GM21390 (cell line): ENCODE data around the gene GPRIN2.
"Not testable (repeated sequence)": the region's sequence is repeated elsewhere in the genome, so short reads cannot be mapped to it uniquely, and the experiment has no call there.

Experiments
- ATAC-seq: cut with Tn5 transposase; IDR thresholded peaks from one replicate; pipeline ENCODE4 v1.9.1; 2021; ENCODE audit not compliant: unreplicated experiment

The GPRIN2 gene

GRCh38 chr10:46556515-46557318 lies at the start of gene GPRIN2:
TSS of gene GPRIN2 (minus strand) at chr10:46556658. CDS start at chr10:46550736, 5,922 bp downstream.
- ATAC-seq: no peak

DNA sequence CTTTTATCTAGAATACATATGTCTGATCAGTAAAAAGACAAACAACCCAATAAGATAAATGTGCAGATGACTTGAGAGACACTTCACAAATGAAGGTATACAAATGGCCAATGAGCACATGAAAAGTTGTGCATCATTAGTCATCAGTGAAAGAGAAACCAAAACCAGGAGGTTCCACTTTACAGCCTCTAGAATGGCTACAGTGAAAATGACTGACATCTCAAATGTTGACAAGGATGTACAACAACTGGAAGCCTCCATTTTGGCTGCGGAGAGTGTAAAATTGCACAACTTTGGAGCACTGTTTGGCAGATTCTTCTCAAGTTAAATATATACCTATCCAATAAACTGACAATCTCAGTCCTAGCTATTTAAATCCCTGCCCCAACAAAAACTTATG lies 44.1 kb upstream of the GPRIN2 start:
- peak; percentile 78 for ATAC-seq

DNA sequence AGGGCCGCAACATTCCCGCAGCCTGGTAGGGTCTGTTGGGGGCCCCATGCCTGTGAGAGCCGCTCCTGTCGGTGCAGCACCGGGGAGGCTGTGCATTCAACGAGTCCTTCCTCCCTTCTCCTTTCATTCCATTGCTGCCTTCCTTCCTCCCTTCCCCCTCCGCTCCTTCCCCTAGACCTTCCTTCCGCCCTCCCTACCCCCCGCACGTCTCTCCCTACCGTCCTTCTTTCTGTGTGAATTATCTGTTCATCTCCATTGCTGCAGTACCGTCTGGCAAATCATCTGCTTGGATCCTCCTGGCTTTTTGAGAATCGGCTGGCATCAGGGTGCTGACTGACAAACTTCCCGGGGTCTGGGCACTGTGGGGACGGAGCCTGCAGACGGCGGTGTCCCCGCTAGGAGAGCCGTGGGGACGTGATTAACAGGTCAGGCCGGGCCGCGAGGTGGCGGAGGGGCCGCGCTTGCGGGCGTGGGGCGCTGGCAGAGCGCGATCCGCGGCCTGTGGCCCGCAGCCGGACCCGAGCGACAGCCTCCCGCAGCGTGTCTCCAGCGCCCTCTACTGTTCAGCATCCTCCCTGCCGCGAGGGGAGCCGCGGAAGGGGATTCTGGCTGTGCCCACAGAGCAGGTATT lies 41.3 kb upstream of the GPRIN2 start:
- not testable (repeated sequence) for ATAC-seq

GRCh38 chr10:46596570-46596969 lies 40.1 kb upstream of the GPRIN2 start:
- not testable (repeated sequence) for ATAC-seq

GRCh38 chr10:46594453-46595063 lies 38.1 kb upstream of the GPRIN2 start:
- not testable (repeated sequence) for ATAC-seq

- ATAC-seq: not testable (repeated sequence)
Observed at GRCh38 chr10:46593307-46593706, 36.8 kb upstream of the GPRIN2 start.

GRCh38 chr10:46591053-46591452 lies 34.6 kb upstream of the GPRIN2 start:
- ATAC-seq: not testable (repeated sequence)

DNA sequence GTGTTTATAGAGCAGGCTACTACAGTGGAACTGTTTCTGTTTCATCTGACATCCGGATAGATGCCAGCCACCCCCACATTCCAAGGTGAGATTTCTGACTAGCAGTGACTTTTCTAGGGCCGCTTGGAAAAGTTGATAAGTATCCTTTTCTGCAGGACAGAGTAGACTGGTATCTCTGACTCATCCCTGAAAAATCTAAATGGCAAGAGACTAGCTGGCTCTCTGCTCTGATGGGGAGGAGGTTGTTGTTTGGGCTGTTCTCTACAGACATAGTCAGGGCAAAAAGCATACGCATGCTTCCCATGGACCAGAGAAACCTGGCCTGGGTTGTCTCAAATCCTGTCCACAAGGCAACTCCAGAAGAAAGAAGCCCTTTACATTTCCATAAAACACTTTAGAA lies 33.1 kb upstream of the GPRIN2 start:
- ATAC-seq: not testable (repeated sequence)

DNA sequence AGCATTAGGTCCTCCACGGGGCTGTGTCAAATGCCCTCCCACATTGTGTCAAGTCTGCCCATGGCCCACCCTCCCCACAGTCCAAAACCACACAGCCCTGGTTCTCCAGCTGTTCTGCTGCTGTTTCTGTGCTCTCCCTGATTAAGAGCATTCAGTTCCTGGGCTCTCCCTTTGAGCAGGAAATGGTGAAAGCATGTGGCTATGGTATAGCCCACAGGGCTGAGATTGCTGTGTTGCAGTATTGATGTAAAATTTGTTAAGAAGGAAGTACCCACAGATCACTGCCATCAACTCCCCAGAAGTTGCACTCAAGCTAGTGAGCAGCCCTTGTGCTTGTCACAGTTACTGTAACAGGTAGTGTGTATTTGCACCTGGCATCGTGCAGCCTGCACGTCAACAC lies 31.8 kb upstream of the GPRIN2 start:
- ATAC-seq: not testable (repeated sequence)

- not testable (repeated sequence) for ATAC-seq
Observed at GRCh38 chr10:46587546-46587945, 31.1 kb upstream of the GPRIN2 start.

DNA sequence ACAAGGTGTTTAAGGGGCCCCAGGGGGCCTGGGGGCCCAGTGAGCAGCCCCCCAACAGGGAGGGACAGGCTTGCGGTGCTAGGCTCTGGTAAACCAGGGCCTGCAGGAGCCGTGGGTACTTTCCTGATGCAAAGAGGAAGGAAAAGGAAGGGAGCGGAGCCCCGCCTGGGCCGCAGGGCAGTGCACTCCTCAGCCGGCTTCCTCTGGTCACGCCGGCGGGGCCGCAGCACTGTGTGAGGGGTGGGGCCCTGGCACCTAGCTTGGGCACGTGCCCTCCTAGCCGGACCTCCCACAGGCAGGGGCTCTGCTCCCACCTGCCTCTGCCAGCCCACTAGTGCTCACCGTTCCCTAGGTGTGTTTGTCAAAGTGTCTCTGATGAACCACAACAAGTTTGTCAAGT lies 28.8 kb upstream of the GPRIN2 start:
- not testable (repeated sequence) for ATAC-seq

DNA sequence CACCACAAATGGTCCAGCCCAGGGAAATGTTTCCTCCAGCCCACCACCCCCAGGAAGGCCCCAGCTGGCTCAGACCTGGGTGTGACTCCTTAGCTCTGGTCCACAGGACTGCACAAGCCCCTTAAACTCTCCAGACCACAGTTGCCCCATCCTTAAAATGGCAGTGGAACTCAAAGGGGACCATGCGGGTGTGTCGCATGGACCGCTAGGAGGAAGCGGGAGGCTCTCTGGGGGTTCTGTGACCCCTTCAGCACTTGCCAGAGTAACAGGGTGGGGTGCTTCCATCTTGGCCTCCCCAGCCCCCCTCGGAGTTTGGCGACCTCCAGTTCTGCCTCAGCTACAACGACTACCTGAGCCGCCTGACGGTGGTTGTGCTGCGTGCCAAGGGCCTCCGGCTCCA lies 27.7 kb upstream of the GPRIN2 start:
- not testable (repeated sequence) for ATAC-seq

GRCh38 chr10:46582568-46582967 lies 26.1 kb upstream of the GPRIN2 start:
- not testable (repeated sequence) for ATAC-seq

- not testable (repeated sequence) for ATAC-seq
Observed at GRCh38 chr10:46581997-46582396, 25.5 kb upstream of the GPRIN2 start.

GRCh38 chr10:46579378-46579777 lies 22.9 kb upstream of the GPRIN2 start:
- not testable (repeated sequence) for ATAC-seq

DNA sequence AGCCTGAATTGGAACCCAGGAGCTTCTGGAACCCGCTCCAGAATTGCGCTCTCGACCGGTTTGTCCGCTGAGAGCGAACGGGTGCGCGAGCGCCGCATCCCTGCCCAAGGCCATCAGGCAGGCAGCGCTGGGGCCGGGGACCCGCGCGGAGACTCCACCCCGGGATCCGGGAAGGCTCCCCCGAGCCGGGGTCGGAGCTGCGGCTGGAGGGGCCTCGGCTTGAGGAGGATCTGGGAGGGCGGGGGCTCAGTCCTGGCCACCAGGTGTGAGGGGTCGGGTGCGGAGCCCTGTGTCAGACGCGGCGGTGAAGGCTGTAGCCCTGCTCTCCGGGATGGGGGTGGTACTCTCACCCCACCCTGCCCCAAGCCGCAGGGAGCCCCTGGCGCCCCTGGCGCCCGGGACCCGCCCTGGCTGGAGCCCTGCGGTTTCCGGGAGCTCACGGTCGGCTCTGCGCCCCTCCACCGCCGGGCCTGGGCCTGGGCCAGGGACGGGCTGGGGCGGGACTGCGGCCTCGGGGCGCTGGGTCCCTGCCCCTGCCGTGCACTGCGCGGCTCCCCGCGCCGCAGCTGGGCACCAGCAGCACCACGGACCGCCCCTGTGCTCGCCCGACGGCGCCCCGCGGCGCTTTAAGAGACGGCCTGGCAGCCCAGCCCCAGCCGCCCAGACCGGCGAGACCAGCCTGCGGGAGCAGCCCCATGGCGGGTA lies 22.2 kb upstream of the GPRIN2 start, which contains the start of gene SYT15:
TSS of gene SYT15 (plus strand) at position 655 of the 705 bp plus-strand sequence. CDS start at position 696, 41 bp downstream.
- not testable (repeated sequence) for ATAC-seq

GRCh38 chr10:46577624-46578473 lies 21.4 kb upstream of the GPRIN2 start:
- not testable (repeated sequence) for ATAC-seq

DNA sequence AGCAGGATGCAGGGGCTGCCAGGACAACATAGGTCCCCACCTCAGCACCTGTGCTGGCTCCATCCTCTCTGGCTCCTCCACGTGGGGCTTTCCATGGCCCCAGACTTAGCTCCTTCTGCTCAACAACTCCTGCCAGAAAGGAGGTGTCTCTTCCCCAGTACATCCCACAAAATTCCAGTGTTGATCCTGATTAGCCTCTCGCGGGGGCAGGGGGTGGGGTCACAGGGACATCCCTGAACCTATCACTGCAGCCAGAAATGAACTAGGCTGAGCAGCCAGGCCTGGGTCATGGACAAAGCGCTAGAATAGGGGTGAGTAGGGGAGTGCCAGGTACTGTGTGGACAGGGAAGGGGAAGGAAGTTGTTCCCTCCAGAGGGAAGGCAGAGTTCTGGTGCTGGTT lies 17.4 kb upstream of the GPRIN2 start:
- not testable (repeated sequence) for ATAC-seq

DNA sequence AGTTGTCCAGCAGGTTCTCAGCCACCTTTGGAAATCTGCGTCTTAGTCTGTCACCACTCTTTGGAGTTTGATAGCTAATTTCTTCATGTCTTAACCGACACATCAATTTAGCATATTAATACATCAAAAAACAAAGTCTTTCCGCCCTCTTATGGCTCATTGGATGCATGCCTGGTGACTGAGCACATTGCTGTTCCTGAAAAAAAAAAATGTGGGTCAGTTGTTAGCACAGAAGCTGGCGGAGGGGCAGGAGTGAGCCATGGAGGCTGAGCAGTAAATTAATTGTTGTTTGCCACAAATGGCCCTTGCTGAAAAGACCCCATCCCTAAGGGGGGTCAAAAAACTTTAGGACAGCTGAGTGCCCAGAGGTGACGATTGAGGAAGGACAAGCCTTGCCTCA lies 16.9 kb upstream of the GPRIN2 start:
- not testable (repeated sequence) for ATAC-seq

DNA sequence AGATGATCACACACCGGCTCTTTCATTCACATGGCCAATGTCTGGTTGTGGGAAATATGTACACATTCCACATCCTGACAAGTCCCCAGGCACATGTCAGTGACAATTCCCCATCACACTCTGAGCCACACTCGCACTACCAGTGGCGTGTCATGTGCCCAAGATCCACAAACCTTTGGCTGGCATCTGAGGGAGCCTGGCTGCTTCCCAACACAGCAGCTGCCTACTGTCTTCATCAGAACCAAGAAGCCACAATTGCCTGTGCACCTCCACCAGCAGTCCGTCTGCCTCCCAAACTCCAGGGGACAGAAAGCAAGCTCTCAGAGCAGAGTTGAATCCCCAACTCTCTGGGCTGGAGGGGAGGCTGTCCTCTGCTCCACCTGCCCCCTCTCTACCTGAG lies 16.3 kb upstream of the GPRIN2 start:
- not testable (repeated sequence) for ATAC-seq
